CD4-positive, alpha-beta T cell treated with Interleukin-12 subunit alpha and Interleukin-12 subunit beta, for 1 hour (primary cell): ENCODE measurements around the gene BTBD19.
A peak's percentile ranks its signal among the peaks of the same experiment; 100 is the strongest.
"Not testable (repeated sequence)": the region's sequence is repeated elsewhere in the genome, so short reads cannot be mapped to it uniquely, and the experiment has no call there.

Experiments used
- DNase-seq: peaks from one replicate; pipeline ENCODE4 v3.0.0-alpha.2; 2020

The BTBD19 gene

DNA sequence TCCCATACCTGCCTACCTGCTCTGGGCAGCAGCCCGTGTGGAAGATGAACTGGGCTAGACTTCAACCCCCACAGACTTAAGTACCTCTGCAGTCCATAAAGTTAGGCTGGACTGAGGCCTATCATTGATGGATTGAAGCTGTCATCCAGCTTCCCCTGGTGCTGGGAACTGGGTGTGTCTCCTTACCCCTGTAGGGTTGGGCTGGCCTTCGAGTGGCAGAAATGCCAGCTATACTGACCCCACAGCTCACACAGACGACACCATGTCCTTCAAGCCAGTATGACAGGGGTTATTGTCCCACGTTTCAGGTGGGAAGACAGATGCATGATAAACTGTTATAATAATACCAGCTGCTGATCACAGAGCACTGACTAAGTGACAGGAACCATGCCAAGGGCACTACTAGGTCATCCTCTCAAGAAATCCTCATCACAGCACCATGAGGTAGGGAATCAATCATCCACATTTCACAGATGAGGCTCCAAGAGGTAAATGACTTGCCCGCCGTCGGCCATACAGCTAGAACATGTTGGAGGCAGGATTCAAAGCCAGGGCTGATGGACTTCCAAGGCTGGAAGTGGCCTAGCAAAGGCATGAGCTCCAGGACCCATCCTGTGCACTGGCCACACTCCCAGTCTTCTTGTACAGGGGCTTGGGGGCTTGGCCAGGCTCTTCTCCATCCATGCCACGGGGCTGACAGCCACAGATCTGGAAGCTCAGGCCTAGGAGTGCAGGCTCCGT, 20.0 kb upstream of the BTBD19 start, which contains the start of gene BEST4:
BEST4 (minus strand) TSS at position 51 of the 741 bp plus-strand sequence. CDS start 465 bp downstream, outside the sequence.
- DNase-seq = no peak

DNA sequence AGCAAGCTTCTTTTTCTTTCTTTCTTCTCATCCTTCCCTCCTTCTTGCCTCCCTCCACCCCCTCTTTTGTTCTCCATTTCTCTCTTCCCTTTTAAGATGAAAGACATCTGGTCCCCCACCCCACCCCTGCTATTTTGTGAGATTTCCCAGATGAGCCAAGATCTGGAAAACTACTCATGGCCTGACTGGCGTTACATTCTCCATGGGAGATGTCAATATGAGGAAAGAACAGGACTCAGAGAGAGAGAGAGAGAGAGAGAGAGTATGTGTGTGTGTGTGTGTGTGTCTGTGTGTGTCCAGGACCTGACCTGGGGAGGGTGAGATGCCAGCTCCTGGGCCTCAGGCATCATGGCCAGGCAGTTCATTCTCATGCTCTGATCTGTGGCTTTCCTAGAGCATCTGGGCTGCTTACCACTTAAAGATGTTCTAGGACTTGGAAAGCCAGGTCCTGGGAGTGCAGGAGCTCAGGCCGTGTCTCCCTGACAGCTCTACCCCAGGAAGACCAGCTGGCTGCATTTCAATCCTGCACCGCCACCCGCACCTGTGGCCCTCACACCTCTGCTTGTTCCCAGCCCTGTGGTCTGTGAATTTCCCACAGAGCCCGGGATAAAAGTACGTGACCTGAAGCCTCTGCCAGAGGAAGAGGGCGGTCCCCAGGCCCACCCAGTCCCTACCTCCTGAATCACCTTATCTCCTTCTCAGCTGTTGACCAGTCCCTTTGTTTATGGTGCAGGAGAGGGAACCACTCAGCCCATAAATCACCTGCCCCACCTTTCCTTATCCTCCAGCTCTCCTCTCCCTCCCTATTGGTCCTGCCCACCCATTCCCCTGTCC, 17.1 kb upstream of the BTBD19 start:
- no peak for DNase-seq

DNA sequence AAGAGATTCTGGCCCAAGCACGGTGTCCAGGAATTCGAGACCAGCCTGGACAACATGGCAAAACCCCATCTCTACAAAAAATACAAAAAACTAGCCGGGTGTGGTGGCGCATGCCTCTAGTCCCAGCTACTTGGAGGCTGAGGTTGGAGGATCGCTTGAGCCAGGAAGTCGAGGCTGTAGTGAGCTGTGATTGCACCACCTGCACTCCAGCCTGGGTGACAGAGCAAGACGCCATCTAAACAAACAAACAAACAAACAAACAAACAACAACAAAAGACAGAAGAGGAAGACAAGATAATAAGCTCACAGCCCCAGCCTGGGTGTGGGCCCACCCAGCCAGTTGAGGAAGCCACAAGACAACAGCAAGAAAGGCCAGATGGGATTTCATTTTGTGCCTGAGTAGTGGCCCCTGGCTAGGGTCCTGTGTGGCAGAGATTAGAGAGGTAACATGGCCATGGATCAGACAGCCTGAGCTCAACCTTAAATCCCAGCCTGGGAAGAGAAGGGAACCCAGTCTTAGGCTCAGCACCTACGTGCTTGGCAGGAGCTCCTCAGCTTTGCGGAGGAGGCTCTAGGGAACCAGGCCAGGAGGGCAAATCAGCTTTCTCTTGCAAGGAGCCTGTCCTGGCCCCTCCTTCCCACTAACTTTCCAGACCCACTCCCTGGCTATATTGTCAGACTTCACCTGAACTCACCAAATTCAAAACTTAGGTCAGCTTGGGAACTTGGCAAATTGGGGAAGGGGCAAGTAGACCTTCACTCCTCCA, 15.4 kb upstream of the BTBD19 start:
- DNase-seq = no peak

DNA sequence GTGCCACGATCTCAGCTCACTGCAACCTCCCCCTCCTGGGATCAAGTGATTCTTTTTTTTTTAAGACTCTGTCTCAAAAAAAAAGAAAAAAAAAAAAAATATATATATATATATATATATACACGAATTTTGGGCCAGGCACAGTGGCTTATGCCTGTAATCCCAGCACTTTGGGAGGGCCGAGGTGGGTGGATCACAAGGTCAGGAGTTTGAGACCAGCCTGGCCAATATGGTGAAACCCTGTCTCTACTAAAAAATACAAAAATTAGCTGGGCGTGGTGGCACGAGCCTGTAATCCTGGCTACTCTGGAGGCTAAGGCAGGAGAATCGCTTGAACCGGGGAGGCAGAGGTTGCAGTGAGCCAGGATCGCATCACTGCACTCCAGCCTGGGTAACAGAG, 10.4 kb upstream of the BTBD19 start:
- not testable (repeated sequence) for DNase-seq

DNA sequence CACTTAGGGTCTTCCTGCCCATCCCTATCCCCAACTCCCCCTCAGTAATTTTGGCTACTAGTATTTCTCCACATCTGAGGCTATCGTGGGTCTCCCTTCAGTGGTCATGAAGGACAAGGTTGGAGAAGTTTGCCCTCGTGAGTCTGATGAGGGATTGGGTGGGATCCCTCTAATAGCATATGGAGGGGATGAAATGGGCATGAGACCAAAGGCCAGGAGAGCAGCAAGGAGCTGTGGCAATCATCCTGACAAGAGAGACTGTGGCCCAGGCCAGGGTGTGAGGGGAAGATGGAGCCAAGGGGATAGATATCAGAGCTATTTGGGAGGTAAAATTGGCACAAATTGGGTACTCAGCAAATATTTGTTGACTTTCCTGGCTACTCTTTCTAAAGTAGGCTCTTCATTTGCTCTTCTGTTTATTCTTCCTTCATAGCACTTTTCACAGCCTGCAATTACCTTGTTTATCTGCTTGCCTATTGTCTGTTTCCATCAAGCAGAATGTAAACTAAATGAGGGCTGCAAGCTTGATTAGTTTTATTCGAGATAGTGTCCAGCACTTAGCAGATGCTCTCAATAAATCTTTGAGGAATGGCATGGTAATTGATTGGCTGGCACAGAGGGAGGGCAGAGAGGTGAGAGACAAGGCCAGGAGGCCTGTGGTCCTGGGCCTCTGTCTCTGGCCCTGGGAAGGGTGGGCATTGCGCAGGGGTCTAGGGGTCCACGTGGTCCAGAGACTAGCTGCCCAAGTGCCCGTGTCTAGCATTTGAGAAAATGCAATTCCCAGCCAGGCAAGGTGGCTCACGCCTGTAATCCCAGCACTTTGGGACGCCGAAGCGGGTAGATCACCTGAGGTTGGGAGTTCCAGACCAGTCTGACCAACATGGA, 9.6 kb upstream of the BTBD19 start:
- no peak for DNase-seq

- DNase-seq = peak; percentile 99
Measured at GRCh38 chr1:44799770-44800584, 8.3 kb upstream of the BTBD19 start, which contains the start of gene PLK3. PLK3 (plus strand) TSS chr1:44800377; CDS start chr1:44800464, 87 bp downstream.

GRCh38 chr1:44801491-44802305, 6.6 kb upstream of the BTBD19 start:
- DNase-seq = peak; percentile 54

GRCh38 chr1:44802306-44803061, 5.8 kb upstream of the BTBD19 start:
- DNase-seq = no peak

GRCh38 chr1:44803062-44803311, 5.3 kb upstream of the BTBD19 start:
- no peak for DNase-seq

DNA sequence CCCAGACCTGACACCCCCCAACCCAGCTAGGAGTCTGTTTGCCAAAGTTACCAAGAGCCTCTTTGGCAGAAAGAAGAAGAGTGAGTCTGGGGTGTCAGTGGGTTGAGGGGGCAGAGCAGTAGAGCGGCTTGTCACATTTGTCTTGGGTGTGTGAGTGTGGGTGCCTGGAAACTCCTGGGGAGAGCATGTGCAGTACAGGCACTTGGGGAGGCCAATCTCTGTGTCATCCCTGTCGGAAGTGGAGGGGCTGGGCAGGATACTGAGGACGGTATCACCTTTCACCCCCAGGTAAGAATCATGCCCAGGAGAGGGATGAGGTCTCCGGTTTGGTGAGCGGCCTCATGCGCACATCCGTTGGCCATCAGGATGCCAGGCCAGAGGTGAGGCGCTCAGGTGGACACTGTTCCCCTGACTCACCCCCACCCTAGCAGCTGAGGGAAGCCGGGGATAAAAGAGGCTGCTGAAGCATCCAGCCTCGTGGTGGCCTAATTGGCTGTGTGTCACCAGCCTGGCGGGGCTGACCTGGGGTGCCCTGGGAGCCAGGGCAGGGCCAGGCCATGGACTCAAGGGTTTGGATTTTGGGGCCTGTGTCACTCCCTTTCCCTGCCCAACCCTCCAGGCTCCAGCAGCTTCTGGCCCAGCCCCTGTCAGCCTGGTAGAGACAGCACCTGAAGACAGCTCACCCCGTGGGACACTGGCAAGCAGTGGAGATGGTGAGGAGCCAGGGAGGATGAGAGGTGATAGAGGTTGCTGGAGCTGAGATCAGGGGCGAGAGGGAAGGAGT, 4.8 kb upstream of the BTBD19 start:
- DNase-seq = no peak

GRCh38 chr1:44805311-44806024, 2.9 kb upstream of the BTBD19 start:
- peak; percentile 35 for DNase-seq

GRCh38 chr1:44806025-44806703, 2.2 kb upstream of the BTBD19 start:
- peak; percentile 38 for DNase-seq

DNA sequence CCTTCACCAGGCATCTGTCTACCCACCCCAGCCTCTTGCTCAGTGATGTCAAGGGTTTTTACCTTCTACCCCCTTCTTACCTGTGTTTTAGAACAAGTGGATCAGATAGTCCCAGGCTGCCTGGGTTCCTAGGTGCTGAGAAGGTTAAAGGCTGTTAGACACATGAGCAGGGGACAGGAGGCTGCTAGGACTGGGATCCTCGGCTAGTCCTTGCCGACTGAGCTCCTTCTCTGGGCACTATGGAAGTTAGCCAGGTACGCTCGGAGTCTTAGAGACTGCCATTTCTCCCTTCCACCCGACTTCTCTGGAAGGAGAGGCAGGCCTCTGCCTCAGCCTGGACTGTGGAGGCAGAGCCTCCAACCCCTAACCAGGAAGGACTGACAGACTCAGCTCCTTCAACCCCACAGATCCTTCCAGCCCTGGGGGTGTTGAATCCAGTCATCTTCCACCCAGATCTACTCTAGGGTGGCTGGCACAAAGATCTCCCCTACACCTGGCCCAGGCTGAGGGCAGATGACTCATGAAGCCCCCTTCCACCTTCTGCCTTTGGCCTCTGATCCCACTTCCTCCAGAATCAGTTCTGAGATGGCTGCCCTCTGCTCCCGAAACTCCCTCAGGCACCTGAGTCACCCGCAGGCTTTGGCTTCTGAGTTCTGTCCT, 1.5 kb upstream of the BTBD19 start, which contains the start of gene DYNLT4:
DYNLT4 (minus strand) TSS at position 648 of the 660 bp plus-strand sequence. CDS start 683 bp downstream, outside the sequence.
- DNase-seq = no peak

GRCh38 chr1:44807364-44808062, 810 bp upstream of the BTBD19 start:
- DNase-seq = peak; percentile 95

- peak; percentile 92 for DNase-seq
Measured at GRCh38 chr1:44808938-44809917, 905 bp downstream of the BTBD19 start.
